SK-N-SH (cell line): ENCODE data around the gene CRTC2. TPM values are rescaled to one million over a fixed set of nuclear protein-coding genes. Genes with fewer than 3 reads are reported as not detected.
A peak's percentile ranks its signal among the peaks of the same experiment; 100 is the strongest.

ENCODE experiments used
- CTCF ChIA-PET: fragments of 300-600, 350-600 bp; formaldehyde crosslinking; extraction: SDS; loops from one replicate; lab custom pipeline; 2021; lab: Yijun Ruan, JAX
- POLR2A ChIA-PET: fragments of 350-600 bp; sonication (Branson Sonifier 250); formaldehyde crosslinking; extraction: SDS; loops from one replicate; lab custom pipeline; 2020; ENCODE audit warnings: antibody characterized with exemption, inconsistent platforms; lab: Yijun Ruan, JAX
- DNase-seq: peaks from one replicate; pipeline ENCODE4 v3.0.0; 2012
- H2AFZ ChIP-seq: fragments of 200-600 bp; sonication (generic); 2 replicates; pipeline ENCODE4 v1.8.1; 2016; ENCODE audit warnings: antibody characterized with exemption, mild to moderate bottlenecking, low read depth
- H3F3A ChIP-seq: fragments of 200-600 bp; sonication (generic); replicated peaks from 2 replicates; pipeline ENCODE3; 2016; ENCODE audit warnings: antibody characterized with exemption, mild to moderate bottlenecking; ENCODE audit not compliant: insufficient read depth
- H3K27ac ChIP-seq, 2 experiments: fragments of 200-500 bp in 1 of 2; fragments of 200-600 bp in 1 of 2; sonication (Bioruptor generic) in 1 of 2; sonication (generic), shearing (Covaris generic) in 1 of 2; 2 replicates each; pipeline versions ENCODE4 v1.5.1 to v1.6.1; 2014 to 2016; ENCODE audit warnings: low read depth in 2 of 2, inconsistent platforms in 1 of 2, low read length in 1 of 2, mild to moderate bottlenecking in 1 of 2, mixed read lengths in 1 of 2
- H3K27me3 ChIP-seq: fragments of 200-600 bp; sonication (generic), shearing (Covaris generic); 2 replicates; pipeline ENCODE4 v1.6.1; 2016; ENCODE audit warnings: mixed run types; ENCODE audit not compliant: insufficient read depth
- H3K36me3 ChIP-seq, 2 experiments: fragments of 200-500 bp in 1 of 2; fragments of 200-600 bp in 1 of 2; sonication (Bioruptor generic) in 1 of 2; sonication (generic) in 1 of 2; replicated peaks in 1 of 2; 2 replicates each; pipeline versions ENCODE3 to v1.5.1; 2014 to 2016; ENCODE audit warnings: low read length in 1 of 2, mild to moderate bottlenecking in 1 of 2; ENCODE audit not compliant: insufficient read depth in 2 of 2, control insufficient read depth in 1 of 2
- H3K4me1 ChIP-seq, 2 experiments: fragments of 200-500 bp in 1 of 2; fragments of 200-600 bp in 1 of 2; sonication (Bioruptor generic) in 1 of 2; sonication (generic), shearing (Covaris generic) in 1 of 2; 2 replicates each; pipeline versions ENCODE4 v1.5.1 to v1.6.1; 2014 to 2016; ENCODE audit warnings: low read depth in 1 of 2, low read length in 1 of 2, mixed run types in 1 of 2; ENCODE audit not compliant: insufficient read depth in 2 of 2, control insufficient read depth in 1 of 2
- H3K4me2 ChIP-seq: fragments of 200-600 bp; sonication (generic), shearing (Covaris generic); 2 replicates; pipeline ENCODE4 v1.6.1; 2017; ENCODE audit warnings: mixed run types
- H3K4me3 ChIP-seq, 2 experiments: fragments of 200-500 bp in 1 of 2; fragments of 200-600 bp in 1 of 2; sonication (Bioruptor generic) in 1 of 2; sonication (generic), shearing (Covaris generic) in 1 of 2; 2 replicates each; pipeline versions ENCODE4 v1.5.1 to v1.8.1; 2014 to 2016; ENCODE audit warnings: low read depth in 2 of 2, inconsistent platforms in 1 of 2, low read length in 1 of 2, mild to moderate bottlenecking in 1 of 2, mixed read lengths in 1 of 2, moderate library complexity in 1 of 2
- H3K79me2 ChIP-seq: fragments of 200-600 bp; sonication (generic); 2 replicates; pipeline ENCODE4 v1.8.1; 2017; ENCODE audit warnings: mild to moderate bottlenecking; ENCODE audit not compliant: insufficient read depth
- H3K9ac ChIP-seq: fragments of 200-600 bp; sonication (generic); 2 replicates; pipeline ENCODE4 v1.6.1; 2017; ENCODE audit warnings: mixed run types
- H3K9me2 ChIP-seq: fragments of 200-600 bp; sonication (generic); 2 replicates; pipeline ENCODE4 v1.6.1; 2017; ENCODE audit warnings: mixed run types
- H3K9me3 ChIP-seq: fragments of 200-600 bp; sonication (generic); 2 replicates; pipeline ENCODE4 v1.6.1; 2017; ENCODE audit warnings: mixed run types, mild to moderate bottlenecking, moderate library complexity
- H4K20me1 ChIP-seq: fragments of 200-600 bp; sonication (generic); 2 replicates; pipeline ENCODE4 v1.6.1; 2017; ENCODE audit warnings: mild to moderate bottlenecking, mixed run types; ENCODE audit not compliant: insufficient read depth
- CTCF ChIP-seq: fragments of 200-600 bp; sonication (generic); IDR thresholded peaks from 2 replicates; pipeline ENCODE4 v1.6.1; 2017; ENCODE audit warnings: antibody characterized with exemption, mild to moderate bottlenecking, moderate library complexity
- EP300 ChIP-seq, 2 experiments: IDR thresholded peaks; 2 replicates each; pipeline versions ENCODE4 v1.4.0 to v1.6.1; 2012; ENCODE audit warnings: borderline replicate concordance in 1 of 2, low read depth in 1 of 2, low read length in 1 of 2
- EZH2phosphoT487 ChIP-seq: fragments of 200-600 bp; sonication (generic); IDR thresholded peaks from 2 replicates; pipeline ENCODE4 v1.6.1; 2017; ENCODE audit warnings: low read depth, mixed run types, mild to moderate bottlenecking, antibody characterized with exemption, moderate library complexity, borderline replicate concordance
- FOSL2 ChIP-seq: IDR thresholded peaks from 2 replicates; pipeline ENCODE4 v1.4.0; 2012; ENCODE audit warnings: low read depth, mild to moderate bottlenecking, moderate library complexity, borderline replicate concordance
- GATA2 ChIP-seq: sonication (generic); formaldehyde crosslinking; IDR thresholded peaks from 2 replicates; pipeline ENCODE4 v1.5.0; 2020; ENCODE audit warnings: mild to moderate bottlenecking, missing genetic modification reagents
- MXI1 ChIP-seq: IDR thresholded peaks from 2 replicates; pipeline ENCODE4 v1.6.1; 2012; ENCODE audit warnings: mild to moderate bottlenecking, low read depth, low read length, improper control_type of control experiment
- PBX3 ChIP-seq: IDR thresholded peaks from 2 replicates; pipeline ENCODE4; 2012
- RAD21 ChIP-seq: IDR thresholded peaks from 2 replicates; pipeline ENCODE4 v1.6.1; 2012; ENCODE audit warnings: mild to moderate bottlenecking, low read length
- RFX5 ChIP-seq: IDR thresholded peaks from 2 replicates; pipeline ENCODE4 v1.6.1; 2012; ENCODE audit warnings: mild to moderate bottlenecking, improper control_type of control experiment, low read length
- TCF12 ChIP-seq: IDR thresholded peaks from 2 replicates; pipeline ENCODE4 v1.4.0; 2012
- USF2 ChIP-seq: fragments of 150-350 bp; IDR thresholded peaks from 2 replicates; pipeline ENCODE4 v1.6.1; 2017; ENCODE audit warnings: antibody characterized with exemption, low read length, low read depth, borderline replicate concordance
- WGBS: methylation state at CpG from one replicate; pipeline ENCODE4 v1.1.6; 2017; ENCODE audit warnings: low lambda C conversion rate; 5-methylcytosine and 5-hydroxymethylcytosine counted together
- polyA plus RNA-seq, 3 experiments: library from polyadenylated mRNA; depleted of rRNA; stranded (reverse); fragments of >200 nt; gene quantifications; 2 replicates each; pipeline ENCODE4 v1.2.3, GENCODE V29; 2012

Gene CRTC2
- polyA plus RNA-seq, 1 of the 3 experiments (the other 2 are of a cell fraction) = 25.5 TPM

GRCh38 chr1:153919876-153920852, 38.2 kb downstream of the CRTC2 start:
- H3K9ac ChIP-seq = peak overlapping the region; percentile 88; the same call in 1 of the 2 replicates
- H3K27ac ChIP-seq = no peak overlapping the region
- peak; percentile 6 for DNase-seq
- WGBS = 66% methylated on average over 4 of the region's 4 CpGs
- peaks cover 8 to 14% of the 10 kb centered on the region in 2 experiments for H3K36me3 ChIP-seq
- peak overlapping the region; percentile 92 for H3K4me2 ChIP-seq
- no peak for TF ChIP-seq EP300 (IDR thresholded peaks at IDR 0.05; ENCODE audit: borderline replicate concordance in 1 of 2, low read depth in 1 of 2, low read length in 1 of 2)
- TF ChIP-seq PBX3 = peak; percentile 49; the same call in 1 of the 2 replicates
- TF ChIP-seq RFX5 = no peak
- TF ChIP-seq CTCF = peak; percentile 42
- peak; percentile 52 for TF ChIP-seq RAD21
- TF ChIP-seq, all 33 proteins: peak for 3
- H3K4me1 ChIP-seq = peaks cover 17 to 22% of the 10 kb centered on the region in 2 experiments
- H4K20me1 ChIP-seq = peaks cover 61% of the 10 kb centered on the region
- no peaks in the 10 kb centered on the region for H3K27me3 ChIP-seq
- H3F3A ChIP-seq = peaks cover 12% of the 10 kb centered on the region
- peaks cover 82% of the 10 kb centered on the region for H3K79me2 ChIP-seq
- H3K9me2 ChIP-seq = no peaks in the 10 kb centered on the region
- peak overlapping the region in 1 of 2 experiments; percentile 90; a peak in 1 of 4 replicates for H3K4me3 ChIP-seq
- ChIA-PET POLR2A (no interaction called here), CTCF (interaction anchor here (0.8 to 2.5 kb wide), 12 partner anchors 10 to 123 kb away, joined by 3 to 14 read pairs (median 6); partner anchors contain the start of genes DENND4B, RAB13 and SLC39A1)
- no peaks in the 10 kb centered on the region for H3K9me3 ChIP-seq
- H2AFZ ChIP-seq = no peak overlapping the region

GRCh38 chr1:153916297-153916696, 42.1 kb downstream of the CRTC2 start:
- ChIA-PET POLR2A (interaction anchor here (0.7 kb wide), 1 partner anchor 1114 kb away, joined by 4 read pairs; no protein-coding TSS in a partner anchor), CTCF (interaction anchor here (1.0 to 1.7 kb wide), 3 partner anchors 30 to 119 kb away, joined by 4 to 5 read pairs (median 5); partner anchors contain the start of gene DENND4B)
- no peak overlapping the region for H2AFZ ChIP-seq
- H3K27me3 ChIP-seq = no peaks in the 10 kb centered on the region
- H3K4me3 ChIP-seq = no peak overlapping the region
- no peak overlapping the region for H3K9ac ChIP-seq
- H3F3A ChIP-seq = peaks cover 10% of the 10 kb centered on the region
- WGBS = 84% methylated on average over 4 of the region's 4 CpGs
- H3K9me2 ChIP-seq = no peaks in the 10 kb centered on the region
- H3K36me3 ChIP-seq = peaks cover 8 to 14% of the 10 kb centered on the region in 2 experiments
- H3K4me1 ChIP-seq = peaks cover 10 to 16% of the 10 kb centered on the region in 2 experiments; a peak in 3 of 4 replicates
- H3K27ac ChIP-seq = no peak overlapping the region
- peaks cover 90% of the 10 kb centered on the region for H4K20me1 ChIP-seq
- no peak overlapping the region for H3K4me2 ChIP-seq
- TF ChIP-seq TCF12 = no peak
- no peak for TF ChIP-seq GATA2 (CRISPR knock-in tag)
- TF ChIP-seq USF2 = no peak
- TF ChIP-seq FOSL2 = no peak
- no peak for TF ChIP-seq PBX3
- no peak for TF ChIP-seq RFX5
- TF ChIP-seq EZH2phosphoT487 = no peak
- TF ChIP-seq MXI1 = no peak
- no peak for DNase-seq
- H3K79me2 ChIP-seq = peaks cover 100% of the 10 kb centered on the region
- no peaks in the 10 kb centered on the region for H3K9me3 ChIP-seq
